Kidney epithelial cell (primary cell): ENCODE measurements around the gene POLA2. TPM values are rescaled to one million over a fixed set of nuclear protein-coding genes. Genes with fewer than 3 reads are reported as not detected.

Source experiments
- DNase-seq: peaks from one replicate; pipeline ENCODE4 v3.0.0-alpha.2; 2010; ENCODE audit warnings: low read depth
- H3K27me3 ChIP-seq: 2 replicates; pipeline ENCODE4 v1.6.0; 2011; ENCODE audit warnings: low read length; ENCODE audit not compliant: control insufficient read depth, insufficient read depth
- H3K36me3 ChIP-seq: 2 replicates; pipeline ENCODE4 v1.5.1; 2011; ENCODE audit warnings: low read length; ENCODE audit not compliant: control insufficient read depth, insufficient read depth
- H3K4me3 ChIP-seq: 2 replicates; pipeline ENCODE4 v1.5.1; 2011; ENCODE audit warnings: low read depth, mild to moderate bottlenecking, control low read depth, low read length
- CTCF ChIP-seq: IDR thresholded peaks from 2 replicates; pipeline ENCODE4 v1.5.1; 2011; ENCODE audit warnings: mild to moderate bottlenecking, moderate library complexity, low read length, control low read depth, inconsistent platforms; ENCODE audit not compliant: insufficient read depth, poor library complexity, severe bottlenecking
- total RNA-seq: library from RNA; depleted of rRNA; stranded (reverse); fragments of >200 nt; gene quantifications from 2 replicates; pipeline ENCODE4 v1.2.3, GENCODE V29; 2015

Gene POLA2
- total RNA-seq, 1 donor from 2014 or later, result 11.5 TPM

GRCh38 chr11:65316227-65317024 lies 54.7 kb downstream of the POLA2 start:
- H3K36me3 ChIP-seq, result no peaks in the 10 kb centered on the region
- no peak for TF ChIP-seq CTCF
- peak overlapping the region; percentile 74 for H3K4me3 ChIP-seq
- no peaks in the 10 kb centered on the region for H3K27me3 ChIP-seq
- no peak for DNase-seq

- no peak for TF ChIP-seq CTCF
- H3K36me3 ChIP-seq, result no peaks in the 10 kb centered on the region
- no peaks in the 10 kb centered on the region for H3K27me3 ChIP-seq
- peak; percentile 76 for DNase-seq
- H3K4me3 ChIP-seq, result peak overlapping the region; percentile 74
Measured at GRCh38 chr11:65317025-65317786, 55.4 kb downstream of the POLA2 start.

- H3K36me3 ChIP-seq, result no peaks in the 10 kb centered on the region
- DNase-seq, result no peak
- H3K27me3 ChIP-seq, result no peaks in the 10 kb centered on the region
- H3K4me3 ChIP-seq, result no peak overlapping the region
- TF ChIP-seq CTCF, result no peak
Measured at GRCh38 chr11:65320386-65321075, 58.8 kb downstream of the POLA2 start.

GRCh38 chr11:65321076-65321475 lies 59.3 kb downstream of the POLA2 start:
- no peaks in the 10 kb centered on the region for H3K36me3 ChIP-seq
- no peak for DNase-seq
- no peak overlapping the region for H3K4me3 ChIP-seq
- no peak for TF ChIP-seq CTCF
- no peaks in the 10 kb centered on the region for H3K27me3 ChIP-seq

GRCh38 chr11:65321828-65322485 lies 60.2 kb downstream of the POLA2 start:
- H3K36me3 ChIP-seq, result no peaks in the 10 kb centered on the region
- no peaks in the 10 kb centered on the region for H3K27me3 ChIP-seq
- no peak overlapping the region for H3K4me3 ChIP-seq
- DNase-seq, result no peak
- TF ChIP-seq CTCF, result no peak
